ENCODE measurements around the gene NFIB.

- TF ChIP-seq CTCF (IDR thresholded peaks at IDR 0.05) (no peak), EZH2 (IDR thresholded peaks at IDR 0.05) (no peak), EZH2phosphoT487 (IDR thresholded peaks at IDR 0.05) (no peak)
These were observed 62.5 kb downstream of the NFIB start for GRCh38 chr9:14251154-14252071.
